ENCODE measurements around the gene CCPG1.

Gene CCPG1

DNA sequence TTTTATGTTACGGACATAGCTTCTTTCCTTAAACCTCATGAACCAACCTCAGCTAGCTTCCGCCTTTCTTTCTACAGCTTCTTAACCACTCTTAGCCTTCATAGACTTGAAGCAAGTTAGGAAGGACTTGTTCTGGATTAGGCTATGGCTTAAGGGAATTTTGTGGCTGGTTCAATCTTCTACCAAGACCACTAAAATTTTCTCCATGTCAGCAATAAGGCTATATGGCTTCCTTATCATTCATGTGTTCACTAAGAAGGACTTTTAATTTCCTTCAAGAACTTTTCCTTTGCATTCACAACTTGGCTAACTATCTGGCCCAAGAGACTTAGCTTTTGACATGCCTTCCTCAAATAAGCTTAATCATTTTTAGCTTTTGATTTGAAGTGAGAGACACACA, 24.5 kb downstream of the CCPG1 start:
- no peak for DNase-seq

DNA sequence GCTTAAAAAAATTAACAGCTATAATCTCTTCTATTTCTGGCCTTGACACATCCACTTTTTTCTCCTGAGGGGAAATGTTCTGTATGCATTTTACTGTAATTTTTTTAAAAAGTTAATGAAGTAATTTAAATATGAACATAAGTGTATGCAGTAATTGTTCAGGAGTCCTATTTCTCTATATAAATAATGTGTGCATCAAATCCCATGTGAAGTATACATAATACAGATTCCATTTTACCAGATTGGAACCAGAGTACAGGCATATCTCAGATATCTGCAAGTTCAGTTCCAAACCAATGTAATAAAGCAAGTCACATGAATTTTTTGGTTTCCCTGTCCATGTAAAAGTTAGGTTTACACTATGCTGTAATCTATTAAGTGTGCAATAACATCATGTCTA, 26.6 kb downstream of the CCPG1 start:
- no peak for DNase-seq

DNA sequence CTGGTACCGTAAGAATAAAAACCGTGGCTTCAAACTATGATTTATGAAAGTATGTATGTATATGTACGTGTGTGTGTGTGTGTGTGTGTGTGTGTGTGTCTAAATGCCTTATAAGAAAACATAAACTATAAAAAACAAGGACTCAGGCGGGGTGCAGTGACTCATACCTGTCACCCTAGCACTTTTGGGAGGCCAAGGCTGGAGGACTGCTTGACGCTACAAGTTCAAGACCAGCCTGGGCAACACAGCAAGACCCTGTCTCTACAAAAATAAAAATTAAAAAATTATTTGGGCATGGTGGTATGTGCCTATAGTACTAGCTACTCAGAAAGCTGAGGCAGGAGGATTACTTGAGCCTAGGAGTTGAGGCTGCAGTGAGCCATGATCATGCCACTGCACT, 29.1 kb downstream of the CCPG1 start:
- no peak for DNase-seq

DNA sequence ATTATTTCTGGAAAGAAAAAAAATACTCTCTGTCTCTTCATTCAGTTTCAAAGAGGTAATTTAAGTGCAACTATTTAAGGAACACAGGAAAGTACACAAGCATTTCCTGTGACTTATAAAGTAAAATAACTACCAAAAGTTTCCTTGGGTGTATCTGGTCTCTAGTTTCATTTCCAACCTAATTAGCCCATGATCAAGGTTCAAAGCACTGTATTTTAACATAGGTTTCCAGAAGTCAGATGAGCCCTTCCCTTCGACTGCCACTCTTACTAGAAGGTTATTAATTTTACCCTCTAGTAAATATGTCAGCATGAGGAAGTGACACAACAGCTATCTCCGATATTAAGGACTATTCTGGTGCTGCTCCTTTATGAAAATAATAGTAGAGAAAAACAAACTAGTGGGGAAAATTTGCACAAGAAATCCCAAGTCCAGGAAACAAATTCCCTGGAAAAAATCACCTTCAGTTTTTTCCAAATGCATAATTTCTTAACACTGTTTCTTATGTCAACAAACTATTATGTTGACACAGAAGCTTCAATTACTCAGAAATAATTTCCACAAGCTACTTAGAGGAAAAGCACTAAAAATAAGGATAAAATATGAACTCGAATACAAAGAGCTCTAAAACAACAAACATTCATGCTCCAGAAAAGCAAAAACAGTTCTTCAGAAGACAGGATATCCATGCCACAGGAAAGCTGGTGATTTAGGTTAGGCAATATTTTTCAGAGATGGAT, 35.3 kb downstream of the CCPG1 start:
- no peak for DNase-seq

DNA sequence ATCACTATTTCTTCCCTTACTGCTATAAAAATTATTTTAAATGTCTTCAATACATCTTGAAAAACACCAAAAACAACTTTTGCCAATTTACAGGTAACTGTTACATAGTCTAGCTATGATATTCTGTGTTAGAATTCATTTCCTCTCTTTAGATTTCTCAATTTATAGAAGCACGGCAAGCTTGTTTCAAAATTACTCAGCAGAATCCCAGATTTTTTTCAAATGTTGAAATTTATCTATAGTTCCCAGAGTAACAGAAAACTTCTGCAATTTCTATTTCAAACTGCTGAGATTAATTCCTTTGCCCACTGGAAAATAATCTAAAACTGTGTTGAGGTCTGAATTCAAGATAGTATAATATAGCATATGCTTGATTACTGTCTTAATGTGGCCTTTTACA, 41.2 kb downstream of the CCPG1 start:
- no peak for DNase-seq

DNA sequence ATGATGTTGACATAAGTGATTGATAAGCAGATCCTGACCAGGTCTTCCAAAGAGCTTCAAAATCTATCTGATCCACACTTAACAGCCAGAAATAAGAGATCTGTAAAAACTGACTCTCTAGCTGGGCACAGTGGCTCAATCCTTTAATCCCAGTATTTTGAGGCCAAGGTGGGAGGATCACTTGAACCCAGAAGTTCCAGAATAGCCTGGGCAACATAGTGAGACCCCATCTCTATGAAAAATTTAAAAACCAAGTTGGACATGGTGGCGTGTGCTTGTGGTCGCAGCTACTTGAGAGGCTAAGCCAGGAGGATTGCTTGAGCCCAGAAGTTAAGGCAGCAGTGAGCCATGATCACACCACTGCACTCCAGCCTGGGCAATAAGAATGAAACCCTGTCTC, 45.5 kb downstream of the CCPG1 start:
- no peak for DNase-seq

DNA sequence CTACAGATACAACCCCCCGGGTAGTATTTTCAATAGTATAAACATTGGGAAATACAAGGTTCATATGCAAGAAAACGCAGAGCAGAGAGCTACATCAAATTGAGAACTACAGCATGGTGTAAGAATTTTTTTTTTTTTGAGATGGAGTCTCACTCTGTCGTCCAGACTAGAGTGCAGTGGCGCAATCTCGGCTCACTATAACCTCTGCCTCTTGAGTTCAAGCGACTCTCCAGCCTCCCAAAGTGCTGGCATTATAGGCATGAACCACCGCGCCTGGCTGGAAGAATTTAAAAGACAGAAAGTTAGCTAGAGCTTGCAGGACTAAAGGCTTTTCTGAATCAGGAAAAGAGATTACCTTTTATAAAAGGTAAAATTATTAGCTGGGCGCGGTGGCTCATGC, 47.1 kb downstream of the CCPG1 start:
- DNase-seq: no peak

DNA sequence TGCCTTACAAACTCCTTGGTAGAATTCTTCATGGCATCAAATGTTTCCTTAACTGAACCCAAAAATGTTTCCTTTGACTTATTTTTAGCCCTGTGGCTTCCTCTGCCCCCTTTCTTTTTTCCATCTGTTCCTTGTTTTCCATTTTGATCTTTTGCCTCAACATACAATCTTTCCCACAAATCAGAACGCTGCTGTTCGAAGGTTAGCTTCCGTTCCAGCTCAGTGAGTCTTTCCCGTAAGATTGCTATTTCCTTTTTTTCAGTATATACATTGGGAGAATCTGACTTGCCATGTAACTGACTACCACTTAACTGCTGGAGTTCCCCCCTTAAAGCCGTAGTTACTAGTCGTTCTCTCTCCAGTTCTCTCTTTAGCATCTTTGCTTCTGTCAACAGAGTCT, 47.9 kb downstream of the CCPG1 start:
- DNase-seq: no peak

DNA sequence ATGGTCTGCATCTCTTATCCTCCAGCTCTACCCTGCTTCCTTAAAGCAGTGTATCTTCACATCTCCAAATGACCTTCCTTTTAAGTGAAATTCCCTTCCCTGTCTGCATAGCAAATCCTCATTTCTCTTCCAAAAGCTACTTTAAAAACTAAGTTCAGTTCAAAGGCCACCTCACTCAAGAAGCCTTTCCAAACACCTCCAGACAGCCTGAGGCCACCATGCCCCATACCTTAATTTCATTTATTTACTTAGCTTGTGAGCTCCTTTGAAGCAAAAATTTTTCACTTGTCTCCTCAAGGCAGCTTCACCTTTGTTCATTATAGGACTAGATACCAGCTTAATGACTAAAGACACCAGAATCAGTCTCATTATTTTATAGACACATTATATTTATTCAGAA, 49.7 kb downstream of the CCPG1 start:
- no peak for DNase-seq

DNA sequence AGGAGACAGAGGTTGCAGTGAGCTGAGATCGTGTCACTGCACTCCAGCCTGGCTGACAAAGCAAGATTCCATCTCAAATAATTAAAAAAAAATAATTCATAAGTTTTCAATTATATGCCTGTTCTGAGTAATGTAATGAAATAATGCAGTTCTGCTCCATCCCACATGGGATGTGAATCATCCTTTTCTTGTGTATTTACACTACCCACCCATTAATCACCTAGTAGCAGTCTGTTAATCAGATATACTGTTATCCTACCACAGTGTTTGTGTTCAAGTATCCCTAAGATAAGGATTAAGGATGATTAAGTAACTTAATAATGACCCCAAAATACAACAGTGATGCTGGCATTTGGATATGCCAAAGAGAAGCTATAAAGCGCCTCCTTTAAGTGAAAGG, 50.4 kb downstream of the CCPG1 start:
- peak; percentile 66 for DNase-seq

DNA sequence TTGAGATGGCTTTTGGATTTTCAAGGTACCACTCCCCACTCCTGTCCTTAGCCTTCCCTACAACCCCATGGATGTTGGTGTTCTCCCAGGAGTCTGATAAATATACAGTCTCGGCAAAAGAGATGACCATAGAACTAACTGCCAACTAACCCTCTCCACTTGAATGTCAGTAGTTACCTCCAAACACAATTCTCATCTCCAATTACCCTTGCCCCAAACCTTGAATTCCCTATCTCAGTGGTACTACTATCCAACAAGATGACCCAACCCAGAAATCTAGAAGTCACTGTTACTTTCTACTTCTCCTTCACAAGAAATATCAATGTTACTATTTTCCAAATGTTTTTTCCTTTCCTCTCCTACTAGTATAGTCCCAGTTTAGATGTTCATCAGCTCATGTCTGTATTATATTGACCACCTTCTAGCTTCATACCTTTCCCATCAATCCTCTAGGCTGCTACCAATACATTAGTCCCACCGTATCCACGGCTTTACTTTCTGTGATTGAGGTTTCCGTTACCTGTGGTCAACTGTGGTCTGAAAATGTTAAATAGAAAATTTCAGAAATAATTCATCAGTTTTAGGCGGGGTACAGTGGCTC, 51.1 kb downstream of the CCPG1 start:
- no peak for DNase-seq

DNA sequence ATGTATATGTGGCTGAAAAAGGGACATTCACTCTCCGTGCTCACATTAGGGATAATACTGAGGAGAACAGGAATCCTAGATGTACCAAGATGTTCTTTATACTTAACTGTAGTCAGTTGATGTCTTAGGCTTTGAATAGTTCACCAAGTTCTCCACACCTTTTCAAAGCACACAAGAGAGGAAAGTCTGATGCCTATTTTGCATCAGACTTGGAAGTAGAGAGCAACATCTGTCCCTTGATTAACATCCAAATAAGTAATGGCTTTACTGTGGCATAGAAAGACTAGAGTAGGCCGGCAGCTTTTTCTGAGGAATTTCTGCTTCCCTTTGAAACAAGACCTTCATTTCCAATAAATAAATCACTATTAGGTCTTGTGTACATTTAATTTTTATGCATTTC, 55.1 kb downstream of the CCPG1 start:
- no peak for DNase-seq

DNA sequence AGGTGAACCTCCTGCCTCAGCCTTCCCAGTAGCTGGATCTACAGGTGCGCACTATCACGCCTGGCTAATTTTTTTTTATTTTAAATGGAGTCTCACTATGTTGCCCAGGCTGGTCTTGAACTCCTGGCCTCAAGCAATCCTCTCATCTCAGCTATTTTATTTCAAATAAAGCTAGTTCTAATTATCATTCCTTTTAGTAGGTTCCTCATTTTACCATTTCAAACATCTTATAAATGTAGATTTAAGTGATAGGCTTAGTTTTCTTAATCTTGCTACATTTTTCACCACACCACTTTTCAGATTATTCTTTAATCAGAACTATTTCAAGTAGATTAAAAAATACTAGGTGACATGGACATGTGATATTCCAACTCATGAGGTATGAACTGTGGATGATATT, 58.9 kb downstream of the CCPG1 start:
- no peak for DNase-seq

DNA sequence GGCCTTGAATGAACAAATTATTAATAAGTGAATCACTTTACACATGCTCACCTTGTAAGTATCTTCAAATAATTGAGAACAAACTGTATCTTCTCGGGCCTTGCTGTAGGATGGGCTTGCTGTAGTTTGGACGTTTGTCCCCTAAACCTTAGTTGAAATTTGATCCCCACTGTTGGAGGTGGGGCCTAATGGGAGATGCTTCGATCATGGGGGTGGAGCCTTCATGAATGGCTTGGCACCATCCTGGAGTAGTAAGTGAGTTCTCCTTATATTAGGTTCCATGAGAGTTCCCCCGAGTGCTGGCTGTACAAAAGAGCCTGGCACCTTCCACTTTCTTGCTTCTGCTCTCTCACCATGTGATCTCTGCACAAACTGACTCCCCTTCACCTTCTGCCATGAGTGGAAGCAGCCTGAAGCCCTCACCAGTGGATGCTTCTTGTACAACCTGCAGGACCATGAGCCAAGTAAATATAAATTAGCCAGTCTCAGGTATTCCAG, 59.8 kb downstream of the CCPG1 start:
- DNase-seq: no peak

DNA sequence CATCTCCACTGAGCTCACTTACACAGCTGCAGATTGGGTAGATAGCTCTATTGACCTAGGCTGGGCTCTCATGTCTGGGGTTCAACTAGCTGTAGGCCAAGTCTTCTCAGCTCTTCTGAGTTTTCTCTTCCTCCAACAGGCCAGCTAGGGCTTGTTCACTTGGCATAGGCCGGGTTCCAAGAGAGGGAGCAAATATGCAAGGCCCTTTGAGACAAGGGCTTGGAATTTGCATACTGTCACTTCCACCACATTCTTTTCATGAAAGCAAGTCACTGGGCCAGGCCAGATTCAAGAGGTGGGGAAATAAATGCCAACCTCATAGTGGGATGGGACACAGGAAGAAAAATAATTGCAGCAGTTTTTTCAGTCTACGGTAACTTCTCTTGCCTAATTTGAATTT, 64.0 kb downstream of the CCPG1 start:
- DNase-seq: no peak

DNA sequence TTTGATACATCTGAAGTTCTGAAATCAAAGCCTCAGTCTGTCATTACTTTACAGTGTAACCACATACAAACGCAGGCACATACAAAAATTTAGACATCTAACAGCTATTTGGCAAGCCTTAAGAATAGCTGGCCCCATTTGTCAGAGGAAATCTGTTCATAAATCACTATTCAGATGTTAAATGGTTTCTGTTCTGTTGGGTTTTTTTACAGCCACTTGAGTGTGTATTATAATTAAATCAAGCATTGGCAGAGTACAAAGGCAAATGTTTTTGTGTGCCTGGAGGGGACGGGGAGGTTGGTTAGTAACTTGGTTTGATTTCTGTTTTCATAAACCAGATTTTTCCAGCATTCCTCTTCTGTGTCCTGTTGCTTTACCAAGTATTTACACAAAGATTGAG, 65.0 kb downstream of the CCPG1 start:
- DNase-seq: no peak

DNA sequence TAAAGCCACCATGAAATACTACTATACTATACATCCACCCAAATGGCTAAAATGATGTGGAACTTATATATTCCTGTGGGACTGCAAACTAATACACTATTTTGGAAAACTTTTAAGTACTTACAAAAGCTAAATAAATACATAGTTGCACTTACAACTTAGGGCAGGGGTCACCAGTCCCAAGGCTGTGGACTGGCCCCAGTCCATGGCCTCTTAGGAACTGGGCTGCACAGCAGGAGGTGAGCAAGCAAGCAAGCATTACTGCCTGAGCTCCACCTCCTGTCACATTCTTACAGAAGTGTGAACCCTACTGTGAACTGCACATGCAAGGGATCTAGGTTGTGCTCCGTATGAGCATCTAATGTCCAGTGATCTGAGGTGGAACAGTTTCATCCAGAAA, 71.0 kb downstream of the CCPG1 start:
- DNase-seq: no peak

DNA sequence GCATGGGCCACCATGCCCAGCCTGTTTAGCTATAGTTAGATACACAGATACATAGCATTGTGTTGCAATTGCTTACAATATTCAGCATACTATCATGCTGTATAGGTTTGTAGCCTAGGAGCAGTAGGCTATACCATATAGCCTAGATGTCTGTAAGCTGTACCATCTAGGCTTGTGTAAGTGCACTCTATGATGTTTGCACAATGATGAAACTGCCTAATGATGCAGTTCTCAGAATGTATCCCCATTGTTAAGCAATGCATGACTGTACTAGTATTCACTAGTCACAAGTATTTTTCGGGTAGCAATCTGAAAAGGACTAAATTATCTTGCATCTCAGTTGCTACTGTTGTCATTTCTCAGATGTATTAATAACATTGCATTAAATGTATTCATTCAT, 73.2 kb downstream of the CCPG1 start:
- no peak for DNase-seq

DNA sequence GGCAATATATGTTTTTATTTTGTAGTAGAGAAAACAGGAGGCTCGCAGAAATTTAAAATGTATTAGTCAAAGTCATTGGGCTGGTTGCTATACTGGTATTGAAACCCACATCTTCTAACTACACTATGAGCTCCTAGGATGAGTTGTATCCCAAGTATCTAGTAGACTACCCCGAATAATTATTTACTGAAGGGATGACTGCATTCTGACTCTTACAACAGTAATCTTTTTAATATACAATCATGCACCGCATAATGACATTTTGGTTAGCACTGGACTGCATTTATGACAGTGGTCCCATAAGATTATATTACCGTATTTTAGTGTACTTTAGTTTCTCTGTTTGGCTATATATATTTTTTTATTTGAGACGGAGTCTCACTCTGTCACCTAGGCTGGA, 73.8 kb downstream of the CCPG1 start:
- no peak for DNase-seq

DNA sequence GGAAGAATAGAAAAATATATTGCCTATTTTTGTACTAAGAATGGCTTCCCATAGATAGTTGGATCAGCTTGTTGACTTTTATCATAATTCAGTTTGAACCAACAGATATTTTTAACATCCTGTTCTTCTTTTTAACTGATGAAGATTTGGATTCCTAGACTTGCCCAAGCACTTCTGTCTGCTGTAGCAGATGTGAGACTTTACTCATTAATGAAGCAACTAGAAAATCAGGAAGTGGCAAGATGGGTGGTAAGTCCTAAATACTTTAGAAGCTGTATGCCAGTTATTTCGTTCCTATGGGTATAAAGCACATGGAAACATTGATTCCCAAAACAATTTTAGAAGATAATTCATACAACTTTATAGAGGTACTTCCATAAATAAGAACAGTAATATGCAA, 80.8 kb downstream of the CCPG1 start:
- no peak for DNase-seq

DNA sequence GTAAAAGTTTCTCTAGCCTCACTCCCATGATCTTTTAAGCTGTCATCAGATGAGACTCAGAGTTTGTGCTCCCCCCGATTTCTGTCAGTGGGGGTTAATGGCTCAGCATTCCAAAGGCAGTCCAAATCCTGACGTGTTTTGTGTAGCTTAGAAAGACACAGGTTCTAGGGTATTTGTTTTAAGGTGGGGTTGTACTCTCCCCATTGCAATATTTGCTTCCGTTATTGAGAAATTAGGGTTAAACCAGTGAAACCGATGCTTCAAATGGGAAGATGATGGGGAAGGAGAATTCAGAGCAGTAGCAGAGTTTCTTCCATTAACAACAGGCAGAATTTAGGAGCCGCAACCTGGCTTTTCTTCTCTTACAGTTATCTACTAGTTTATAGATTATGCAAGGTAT, 85.7 kb downstream of the CCPG1 start:
- DNase-seq: no peak

DNA sequence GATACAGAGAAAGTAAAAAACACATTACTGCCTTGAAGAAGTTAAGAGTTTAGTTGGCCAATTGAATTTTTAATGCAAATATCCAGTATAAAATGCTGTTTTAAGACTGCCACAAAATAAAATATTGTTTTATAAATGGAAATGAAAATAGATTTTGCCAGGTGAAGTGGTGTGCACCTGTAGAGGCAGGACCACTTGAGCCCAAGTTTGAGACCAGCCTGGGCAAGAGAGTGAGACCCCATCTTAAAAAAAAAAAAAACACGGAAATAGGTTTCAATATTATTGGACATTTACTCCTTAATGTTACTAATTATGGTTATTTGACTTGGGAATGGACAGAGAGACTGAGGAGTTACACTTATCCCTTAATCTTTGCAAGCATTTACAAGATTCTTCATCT, 87.2 kb downstream of the CCPG1 start:
- DNase-seq: no peak

DNA sequence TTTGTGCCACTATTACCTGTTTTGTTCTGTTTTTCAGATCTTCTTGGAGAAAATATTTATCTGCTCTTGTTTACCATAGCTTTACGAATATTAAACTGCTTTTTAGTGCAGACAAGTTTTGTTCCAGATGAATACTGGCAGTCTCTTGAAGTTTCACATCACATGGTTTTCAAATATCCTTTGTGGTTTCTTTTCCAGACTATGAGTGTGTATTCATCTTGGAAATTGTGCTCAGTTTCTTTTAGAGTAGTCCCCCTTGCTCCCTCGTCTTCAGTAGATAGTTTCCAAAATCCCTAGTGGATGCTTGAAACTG, 88.0 kb downstream of the CCPG1 start:
- peak; percentile 21 for DNase-seq

DNA sequence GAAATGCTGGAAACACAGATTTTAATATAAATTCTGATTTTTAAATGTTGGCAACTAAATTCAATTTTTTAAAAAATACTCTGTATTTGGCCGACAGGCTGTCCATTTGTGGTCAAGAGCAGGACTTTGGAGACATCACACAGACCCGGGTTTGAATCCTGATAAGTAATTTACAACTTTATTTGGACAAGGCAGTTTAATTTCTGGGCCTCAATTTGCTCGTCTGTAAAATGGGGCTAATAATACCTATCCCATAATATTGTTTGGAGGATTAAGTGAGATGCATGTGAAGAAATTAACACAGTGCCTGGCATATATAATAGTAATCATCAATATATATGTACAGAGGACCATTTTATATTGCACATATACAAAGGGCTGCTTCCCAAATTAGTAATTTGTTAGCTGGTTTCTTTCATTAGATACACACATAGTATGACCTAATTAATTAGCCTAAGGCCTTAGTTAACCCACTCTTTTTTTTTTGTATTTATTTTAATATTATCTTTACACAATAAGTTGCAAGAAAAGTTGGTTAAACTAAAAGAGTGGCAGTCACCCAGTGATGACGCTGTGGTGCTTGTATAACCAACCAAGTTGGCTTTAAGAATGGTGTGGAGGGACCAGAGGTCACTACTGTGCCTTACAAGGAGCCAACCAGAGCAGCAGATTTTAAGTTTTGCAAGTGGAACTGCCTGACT, 88.5 kb downstream of the CCPG1 start:
- DNase-seq: no peak
